Neural progenitor cell (in vitro differentiated cells): Measurements from ENCODE around the gene RSBN1L. TPM values are rescaled to one million over a fixed set of nuclear protein-coding genes. Genes with fewer than 3 reads are reported as not detected.

Experiments
- DNase-seq: peaks from one replicate; pipeline ENCODE4 v3.0.0-alpha.2; 2016; ENCODE audit warnings: low spot score
- H2AFZ ChIP-seq: fragments of 200-600 bp; sonication (generic); replicated peaks from 2 replicates; pipeline ENCODE4 v1.6.1; 2016; ENCODE audit warnings: antibody characterized with exemption
- H3F3A ChIP-seq: fragments of 200-600 bp; sonication (generic); 2 replicates; pipeline ENCODE4 v1.6.1; 2016; ENCODE audit warnings: antibody characterized with exemption, low read depth
- H3K27ac ChIP-seq: fragments of 200-600 bp; sonication (generic); 2 replicates; pipeline ENCODE4 v1.5.1; 2016; ENCODE audit warnings: mild to moderate bottlenecking
- H3K27me3 ChIP-seq: fragments of 200-600 bp; sonication (generic); 2 replicates; pipeline ENCODE4 v1.6.1; 2016; ENCODE audit warnings: mild to moderate bottlenecking, moderate library complexity
- H3K36me3 ChIP-seq: fragments of 200-600 bp; sonication (generic); 2 replicates; pipeline ENCODE4 v1.5.1; 2016
- H3K4me1 ChIP-seq: fragments of 200-600 bp; sonication (generic); 2 replicates; pipeline ENCODE4 v1.6.1; 2016; ENCODE audit warnings: mixed run types
- H3K4me2 ChIP-seq: fragments of 200-600 bp; sonication (generic); 2 replicates; pipeline ENCODE4 v1.6.1; 2016
- H3K4me3 ChIP-seq: fragments of 200-600 bp; sonication (generic); 2 replicates; pipeline ENCODE4 v1.5.1; 2016
- H3K79me2 ChIP-seq: fragments of 200-600 bp; sonication (generic); 2 replicates; pipeline ENCODE4 v1.6.1; 2016; ENCODE audit warnings: low read depth
- H3K9ac ChIP-seq: fragments of 200-600 bp; sonication (generic); 2 replicates; pipeline ENCODE4 v1.6.1; 2016
- H3K9me3 ChIP-seq: fragments of 200-600 bp; sonication (generic); 2 replicates; pipeline ENCODE4 v1.5.1; 2016; ENCODE audit warnings: low read depth
- H4K20me1 ChIP-seq: fragments of 200-600 bp; sonication (generic); 2 replicates; pipeline ENCODE4 v1.6.1; 2016; ENCODE audit warnings: low read depth
- H3K27ac Mint-ChIP-seq: 3 replicates; pipeline ENCODE4 v1.8.0; 2021; ENCODE audit warnings: mixed read lengths
- H3K27me3 Mint-ChIP-seq: 2 replicates; pipeline ENCODE4 v1.8.0; 2022; ENCODE audit warnings: low read depth, mild to moderate bottlenecking, inconsistent platforms, moderate library complexity, mixed read lengths; ENCODE audit not compliant: insufficient read depth
- H3K36me3 Mint-ChIP-seq: 3 replicates; pipeline ENCODE4 v1.8.0; 2021; ENCODE audit warnings: mixed read lengths
- H3K4me1 Mint-ChIP-seq: 3 replicates; pipeline ENCODE4 v1.8.0; 2021; ENCODE audit warnings: mixed read lengths
- H3K4me3 Mint-ChIP-seq: 3 replicates; pipeline ENCODE4 v1.8.0; 2021; ENCODE audit warnings: mild to moderate bottlenecking, moderate library complexity, mixed read lengths
- H3K9me3 Mint-ChIP-seq: 3 replicates; pipeline ENCODE4 v1.8.0; 2020; ENCODE audit warnings: mixed read lengths
- CTCF ChIP-seq: fragments of 200-600 bp; sonication (generic); IDR thresholded peaks from 2 replicates; pipeline ENCODE4 v1.5.1; 2017; ENCODE audit warnings: antibody characterized with exemption, mild to moderate bottlenecking
- EZH2 ChIP-seq: fragments of 200-600 bp; sonication (generic); IDR thresholded peaks from 2 replicates; pipeline ENCODE4 v1.6.1; 2017; ENCODE audit warnings: antibody characterized with exemption, mild to moderate bottlenecking, moderate library complexity
- EZH2phosphoT487 ChIP-seq: fragments of 200-600 bp; sonication (generic); IDR thresholded peaks from 2 replicates; pipeline ENCODE4 v1.6.1; 2017; ENCODE audit warnings: antibody characterized with exemption
- total RNA-seq: library from RNA; depleted of rRNA; stranded (reverse); fragments of >200 nt; gene quantifications from 2 replicates; pipeline ENCODE4 v1.2.3, GENCODE V29; 2015; ENCODE audit warnings: low replicate concordance

Gene RSBN1L
- total RNA-seq, 1 donor from 2014 or later = 25.0 TPM

- H3K4me1 Mint-ChIP-seq = peaks cover 16% of the 10 kb centered on the region
- peaks cover 4% of the 10 kb centered on the region for H3K4me1 ChIP-seq
- no peaks in the 10 kb centered on the region for H3K27me3 Mint-ChIP-seq
- H3K27ac ChIP-seq = no peak overlapping the region
- no peaks in the 10 kb centered on the region for H3K36me3 ChIP-seq
- H3F3A ChIP-seq = no peaks in the 10 kb centered on the region
- H3K9me3 ChIP-seq = no peaks in the 10 kb centered on the region
- no peaks in the 10 kb centered on the region for H3K27me3 ChIP-seq
- H3K9ac ChIP-seq = no peak overlapping the region
- no peaks in the 10 kb centered on the region for H4K20me1 ChIP-seq
- no peak overlapping the region for H3K4me3 Mint-ChIP-seq
- H2AFZ ChIP-seq = no peak overlapping the region
- no peaks in the 10 kb centered on the region for H3K9me3 Mint-ChIP-seq
- H3K4me3 ChIP-seq = no peak overlapping the region
- no peak for DNase-seq
- H3K27ac Mint-ChIP-seq = no peak overlapping the region
- no peak overlapping the region for H3K4me2 ChIP-seq
- peaks cover 20% of the 10 kb centered on the region for H3K36me3 Mint-ChIP-seq
- peaks cover 53% of the 10 kb centered on the region for H3K79me2 ChIP-seq
- no peak for TF ChIP-seq EZH2phosphoT487
- no peak for TF ChIP-seq EZH2
- TF ChIP-seq CTCF = no peak
These were observed 9.0 kb upstream of the RSBN1L start for GRCh38 chr7:77687100-77687746.

- Histone ChIP-seq H3K9me3 (no peaks in the 10 kb centered on the region), H3K4me2 (no peak overlapping the region), H3F3A (no peaks in the 10 kb centered on the region), H3K4me1 (peaks cover 4% of the 10 kb centered on the region), H4K20me1 (no peaks in the 10 kb centered on the region), H3K36me3 (no peaks in the 10 kb centered on the region), H3K9ac (no peak overlapping the region), H3K27ac (no peak overlapping the region), H3K79me2 (peaks cover 59% of the 10 kb centered on the region), H3K27me3 (no peaks in the 10 kb centered on the region), H2AFZ (no peak overlapping the region), H3K4me3 (no peak overlapping the region)
- Mint-ChIP-seq H3K36me3 (peaks cover 20% of the 10 kb centered on the region), H3K27ac (no peak overlapping the region), H3K9me3 (peaks cover 3% of the 10 kb centered on the region), H3K27me3 (no peaks in the 10 kb centered on the region), H3K4me3 (no peak overlapping the region), H3K4me1 (peaks cover 19% of the 10 kb centered on the region)
- TF ChIP-seq EZH2phosphoT487 (no peak), EZH2 (no peak), CTCF (no peak)
- DNase-seq = no peak
These were observed 8.5 kb upstream of the RSBN1L start for GRCh38 chr7:77687747-77688144.

- Histone ChIP-seq H3K36me3 (no peaks in the 10 kb centered on the region), H3F3A (no peaks in the 10 kb centered on the region), H3K27ac (no peak overlapping the region), H2AFZ (no peak overlapping the region), H3K9ac (no peak overlapping the region), H3K4me3 (no peak overlapping the region), H4K20me1 (peaks cover 13% of the 10 kb centered on the region), H3K9me3 (no peaks in the 10 kb centered on the region), H3K4me1 (peaks cover 7% of the 10 kb centered on the region), H3K4me2 (no peak overlapping the region), H3K79me2 (peaks cover 80% of the 10 kb centered on the region), H3K27me3 (no peaks in the 10 kb centered on the region)
- DNase-seq = no peak
- Mint-ChIP-seq H3K4me1 (peaks cover 25% of the 10 kb centered on the region), H3K27me3 (no peaks in the 10 kb centered on the region), H3K36me3 (peaks cover 17% of the 10 kb centered on the region), H3K9me3 (peaks cover 3% of the 10 kb centered on the region), H3K4me3 (no peak overlapping the region), H3K27ac (no peak overlapping the region)
- TF ChIP-seq EZH2phosphoT487 (no peak), EZH2 (no peak), CTCF (no peak)
These were observed 6.0 kb upstream of the RSBN1L start for GRCh38 chr7:77690289-77690688.
